Right cardiac atrium (tissue), 5 donors: Measurements from ENCODE around the gene OVCH2. TPM values are rescaled to one million over a fixed set of nuclear protein-coding genes. Genes with fewer than 3 reads are reported as not detected.

Experiments used
- ATAC-seq, 2 donors: fragments of 200-7000 bp; cut with Tn5 transposase; one replicate each; pipeline versions ENCODE4 v1.8.0 to v1.9.1; 2020; ENCODE audit warnings: moderate library complexity in 2 of 2, mild to moderate bottlenecking in 1 of 2
- DNase-seq, 3 donors: peaks; one replicate each; pipeline ENCODE4 v3.0.0-alpha.2; 2020
- H3K27ac ChIP-seq: one replicate; pipeline ENCODE4 v1.5.1; 2013; ENCODE audit warnings: mild to moderate bottlenecking, low read length, control low read depth, moderate library complexity
- H3K27me3 ChIP-seq: one replicate; pipeline ENCODE4 v1.6.1; 2013; ENCODE audit not compliant: control insufficient read depth, insufficient read depth
- H3K4me1 ChIP-seq: one replicate; pipeline ENCODE4 v1.6.1; 2013; ENCODE audit warnings: low read length; ENCODE audit not compliant: control insufficient read depth, insufficient read depth
- H3K4me3 ChIP-seq: one replicate; pipeline ENCODE4 v1.5.1; 2013; ENCODE audit warnings: low read length, control low read depth
- H3K9me3 ChIP-seq: one replicate; pipeline ENCODE4 v1.6.1; 2013; ENCODE audit warnings: low read length; ENCODE audit not compliant: control insufficient read depth
- WGBS: extraction: QIAGEN DNeasy Blood & Tissue Kit; methylation state at CpG from one replicate; pipeline ENCODE4 v1.1.7; 2013; 5-methylcytosine and 5-hydroxymethylcytosine counted together
- intact Hi-C, 4 donors: fragments of 100-400 bp; cut with DNase I; formaldehyde crosslinking; loops; one replicate each; pipeline versions ENCODE4 v1.11.0 to v1.14.0; 2022 to 2023
- polyA plus RNA-seq: library from polyadenylated mRNA; stranded (reverse); fragments of 200-250 nt; gene quantifications from one replicate; pipeline ENCODE4 v1.2.3, GENCODE V29; 2013
- total RNA-seq, 4 donors: library from RNA; stranded (reverse); fragmentation: NEBNext Ultra II Directional; extraction: Animal tissue kit (Norgen Biotek cat#: 25700); gene quantifications; one replicate each; pipeline ENCODE4 v1.2.1, GENCODE V29; 2021
- donor health status: healthy with polysubstance abuse.
- donor health status: DM: no; HTN: yes; CAD: no.
- donor health status: DM: no; HTN: no; CAD: no.
- donor health status: DM: no; HTN: yes; CAD: no; lungs with severe emphysema.
- donor health status: DM: yes; HTN: yes; CAD: no.

Gene OVCH2
- total and polyA plus RNA-seq, 5 donors: not detected

- Histone ChIP-seq H3K27me3 (no peaks in the 10 kb centered on the region), H3K27ac (peak overlapping the region; percentile 39), H3K9me3 (no peaks in the 10 kb centered on the region), H3K4me3 (no peak overlapping the region), H3K4me1 (no peaks in the 10 kb centered on the region)
- peak in 1 of 3 donors; percentile 28 for DNase-seq
- WGBS: 77% methylated on average over 11 of the region's 11 CpGs
- intact Hi-C loops: loop anchor here in 2 of 4 donors (1.0 to 5.0 kb wide), 2 partner anchors 84 to 85 kb away; no protein-coding TSS in a partner anchor
- ATAC-seq: peak; percentile 30 to 39
Observed at GRCh38 chr11:7656704-7657103, 49.6 kb downstream of the OVCH2 start.

GRCh38 chr11:7655253-7656217 lies 50.7 kb downstream of the OVCH2 start:
- Histone ChIP-seq H3K27ac (peak overlapping the region; percentile 53), H3K9me3 (no peaks in the 10 kb centered on the region), H3K4me3 (no peak overlapping the region), H3K27me3 (no peaks in the 10 kb centered on the region), H3K4me1 (no peaks in the 10 kb centered on the region)
- DNase-seq (peak in 1 of 3 donors; percentile 61), ATAC-seq (peak; percentile 40 to 65)
- intact Hi-C loops: loop anchor here in 1 of 4 donors (5.0 kb wide), 1 partner anchor 83 kb away; no protein-coding TSS in a partner anchor
- 76% methylated on average over 14 of the region's 14 CpGs for WGBS

GRCh38 chr11:7654195-7654705 lies 52.0 kb downstream of the OVCH2 start:
- Histone ChIP-seq H3K4me1 (no peaks in the 10 kb centered on the region), H3K27me3 (no peaks in the 10 kb centered on the region), H3K4me3 (no peak overlapping the region), H3K9me3 (no peaks in the 10 kb centered on the region), H3K27ac (no peak overlapping the region)
- ATAC-seq: no peak
- DNase-seq: no peak
- intact Hi-C loops: loop anchor here in 1 of 4 donors (5.0 kb wide), 1 partner anchor 82 kb away; no protein-coding TSS in a partner anchor
- WGBS: 75% methylated on average over 4 of the region's 4 CpGs

- Histone ChIP-seq H3K27ac (no peak overlapping the region), H3K4me1 (no peaks in the 10 kb centered on the region), H3K9me3 (no peaks in the 10 kb centered on the region), H3K4me3 (no peak overlapping the region), H3K27me3 (no peaks in the 10 kb centered on the region)
- intact Hi-C loops: loop anchor here in 1 of 4 donors (5.0 kb wide), 1 partner anchor 79 kb away; no protein-coding TSS in a partner anchor
- 85% methylated on average over 9 of the region's 9 CpGs for WGBS
- no peak for ATAC-seq
- DNase-seq: peak in 2 of 3 donors; percentile 65 to 81
Observed at GRCh38 chr11:7651700-7652099, 54.6 kb downstream of the OVCH2 start.

- Histone ChIP-seq H3K27me3 (no peaks in the 10 kb centered on the region), H3K9me3 (no peaks in the 10 kb centered on the region), H3K27ac (no peak overlapping the region), H3K4me3 (no peak overlapping the region), H3K4me1 (no peaks in the 10 kb centered on the region)
- intact Hi-C loops: loop anchor here in 1 of 4 donors (5.0 kb wide), 1 partner anchor 79 kb away; no protein-coding TSS in a partner anchor
- no peak for ATAC-seq
- WGBS: 70% methylated on average over 5 of the region's 5 CpGs
- DNase-seq: no peak
Observed at GRCh38 chr11:7651140-7651551, 55.1 kb downstream of the OVCH2 start.

GRCh38 chr11:7648264-7648663 lies 58.0 kb downstream of the OVCH2 start:
- ATAC-seq (no peak), DNase-seq (no peak)
- Histone ChIP-seq H3K4me3 (no peak overlapping the region), H3K27ac (no peak overlapping the region), H3K4me1 (no peaks in the 10 kb centered on the region), H3K9me3 (no peaks in the 10 kb centered on the region), H3K27me3 (no peaks in the 10 kb centered on the region)
- WGBS: 97% methylated on average over 3 of the region's 3 CpGs
- intact Hi-C loops: no loop called here

- no peak for ATAC-seq
- H3K27me3 ChIP-seq: no peaks in the 10 kb centered on the region
- intact Hi-C loops: no loop called here
- no peak overlapping the region for H3K4me3 ChIP-seq
- no peak overlapping the region for H3K27ac ChIP-seq
- no peaks in the 10 kb centered on the region for H3K4me1 ChIP-seq
- 95% methylated on average over 2 of the region's 2 CpGs for WGBS
- DNase-seq: no peak
- H3K9me3 ChIP-seq: no peaks in the 10 kb centered on the region
Observed at GRCh38 chr11:7646866-7647265, 59.4 kb downstream of the OVCH2 start.

GRCh38 chr11:7645206-7645605 lies 61.1 kb downstream of the OVCH2 start:
- WGBS: 94% methylated on average over 3 of the region's 3 CpGs
- Histone ChIP-seq H3K9me3 (no peaks in the 10 kb centered on the region), H3K27me3 (no peaks in the 10 kb centered on the region), H3K27ac (no peak overlapping the region), H3K4me1 (no peaks in the 10 kb centered on the region), H3K4me3 (no peak overlapping the region)
- ATAC-seq (no peak), DNase-seq (no peak)
- intact Hi-C loops: no loop called here

GRCh38 chr11:7643314-7643713 lies 63.0 kb downstream of the OVCH2 start:
- ATAC-seq (no peak), DNase-seq (no peak)
- intact Hi-C loops: no loop called here
- Histone ChIP-seq H3K4me1 (peaks cover 4% of the 10 kb centered on the region), H3K27ac (no peak overlapping the region), H3K4me3 (no peak overlapping the region), H3K27me3 (no peaks in the 10 kb centered on the region), H3K9me3 (no peaks in the 10 kb centered on the region)
- WGBS: 86% methylated on average over 4 of the region's 4 CpGs

- intact Hi-C loops: no loop called here
Observed at GRCh38 chr11:7642747-7643146, 63.5 kb downstream of the OVCH2 start.

GRCh38 chr11:7640816-7641215 lies 65.5 kb downstream of the OVCH2 start:
- ATAC-seq (no peak), DNase-seq (no peak)
- intact Hi-C loops: no loop called here
- 92% methylated on average over 6 of the region's 6 CpGs for WGBS
- Histone ChIP-seq H3K4me3 (no peak overlapping the region), H3K27me3 (no peaks in the 10 kb centered on the region), H3K27ac (no peak overlapping the region), H3K4me1 (peaks cover 4% of the 10 kb centered on the region), H3K9me3 (no peaks in the 10 kb centered on the region)

More at GRCh38 chr11:7642747-7643146, 63.5 kb downstream of the OVCH2 start:
- no peaks in the 10 kb centered on the region for H3K27me3 ChIP-seq
- H3K27ac ChIP-seq: no peak overlapping the region
- WGBS: 64% methylated on average over 4 of the region's 4 CpGs
- H3K4me3 ChIP-seq: no peak overlapping the region
- ATAC-seq (no peak), DNase-seq (no peak)
- H3K9me3 ChIP-seq: no peaks in the 10 kb centered on the region
- peaks cover 4% of the 10 kb centered on the region for H3K4me1 ChIP-seq
